Measurements from ENCODE around the gene RIPOR2.

Gene RIPOR2

GRCh38 chr6:24876499-24877465, 59.0 kb downstream of the RIPOR2 start:
- Histone ChIP-seq H3K4me1 (ENCODE audit: control insufficient read depth, insufficient read depth, low read length) (no peaks in the 10 kb centered on the region), H3K36me3 (ENCODE audit: control insufficient read depth in 2 of 2, insufficient read depth in 1 of 2, low read length in 2 of 2) (no peaks in the 10 kb centered on the region), H3K4me3 (ENCODE audit: low read depth, low read length) (no peak overlapping the region), H3K27ac (ENCODE audit: extremely low read depth, low read depth, low read length) (no peak overlapping the region), H3K9me3 (ENCODE audit: control insufficient read depth, insufficient read depth, low read depth, low read length) (no peaks in the 10 kb centered on the region)
- CTCF ChIA-PET, result interaction anchor here (0.7 to 1.4 kb wide), 4 partner anchors 20 to 1166 kb away, joined by 3 to 5 read pairs (median 4); no protein-coding TSS in a partner anchor
- no peak for TF ChIP-seq ZNF555 (tag by site-specific recombination; conservative IDR thresholded peaks at IDR 0.05)
- TF ChIP-seq ZNF596 (tag by site-specific recombination; IDR thresholded peaks at IDR 0.05), result no peak
- TF ChIP-seq ZNF341 (tag by site-specific recombination; IDR thresholded peaks at IDR 0.05; ENCODE audit: low read depth), result no peak
- TF ChIP-seq ZNF585B (tag by site-specific recombination; IDR thresholded peaks at IDR 0.05), result no peak
- no peak for TF ChIP-seq GLIS2 (tag by site-specific recombination; IDR thresholded peaks at IDR 0.05)
- TF ChIP-seq ZNF785 (tag by site-specific recombination; IDR thresholded peaks at IDR 0.05), result no peak
- no peak for TF ChIP-seq KLF10 (tag by site-specific recombination; IDR thresholded peaks at IDR 0.05)
- TF ChIP-seq ZNF19 (tag by site-specific recombination; IDR thresholded peaks at IDR 0.05; ENCODE audit: low read depth), result no peak
- POLR2A ChIA-PET, result no interaction called here

GRCh38 chr6:24875534-24875901, 60.2 kb downstream of the RIPOR2 start:
- no peaks in the 10 kb centered on the region for H3K36me3 ChIP-seq (ENCODE audit: control insufficient read depth in 2 of 2, insufficient read depth in 1 of 2, low read length in 2 of 2)
- ChIA-PET POLR2A (no interaction called here), CTCF (interaction anchor here (0.7 kb wide), 1 partner anchor 116 kb away, joined by 4 read pairs; no protein-coding TSS in a partner anchor)

GRCh38 chr6:24874776-24875533, 60.8 kb downstream of the RIPOR2 start:
- Histone ChIP-seq H3K4me3 (ENCODE audit: low read depth, low read length) (no peak overlapping the region), H3K4me1 (ENCODE audit: control insufficient read depth, insufficient read depth, low read length) (no peaks in the 10 kb centered on the region), H3K9me3 (ENCODE audit: control insufficient read depth, insufficient read depth, low read depth, low read length) (no peaks in the 10 kb centered on the region), H3K36me3 (ENCODE audit: control insufficient read depth in 2 of 2, insufficient read depth in 1 of 2, low read length in 2 of 2) (no peaks in the 10 kb centered on the region), H3K27ac (ENCODE audit: extremely low read depth, low read depth, low read length) (no peak overlapping the region)
- CTCF ChIA-PET, result interaction anchor here (0.6 to 0.7 kb wide), 2 partner anchors 117 to 687 kb away, joined by 4 read pairs; no protein-coding TSS in a partner anchor
- TF ChIP-seq ZNF76 (tag by site-specific recombination; IDR thresholded peaks at IDR 0.05; ENCODE audit: borderline replicate concordance, low read depth), result no peak
- TF ChIP-seq, protein P1, sequence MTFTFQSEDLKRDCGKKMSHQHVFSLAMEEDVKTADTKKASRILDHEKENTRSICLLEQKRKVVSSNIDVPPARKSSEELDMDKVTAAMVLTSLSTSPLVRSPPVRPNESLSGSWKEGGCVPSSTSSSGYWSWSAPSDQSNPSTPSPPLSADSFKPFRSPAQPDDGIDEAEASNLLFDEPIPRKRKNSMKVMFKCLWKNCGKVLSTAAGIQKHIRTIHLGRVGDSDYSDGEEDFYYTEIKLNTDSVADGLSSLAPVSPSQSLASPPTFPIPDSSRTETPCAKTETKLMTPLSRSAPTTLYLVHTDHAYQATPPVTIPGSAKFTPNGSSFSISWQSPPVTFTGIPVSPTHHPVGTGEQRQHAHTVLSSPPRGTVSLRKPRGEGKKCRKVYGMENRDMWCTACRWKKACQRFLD (tag by site-specific recombination; IDR thresholded peaks at IDR 0.05), result no peak
- no peak for TF ChIP-seq FEZF1 (tag by site-specific recombination; IDR thresholded peaks at IDR 0.05)
- no peak for TF ChIP-seq ZNF660 (tag by site-specific recombination; IDR thresholded peaks at IDR 0.05)
- TF ChIP-seq, protein P2, sequence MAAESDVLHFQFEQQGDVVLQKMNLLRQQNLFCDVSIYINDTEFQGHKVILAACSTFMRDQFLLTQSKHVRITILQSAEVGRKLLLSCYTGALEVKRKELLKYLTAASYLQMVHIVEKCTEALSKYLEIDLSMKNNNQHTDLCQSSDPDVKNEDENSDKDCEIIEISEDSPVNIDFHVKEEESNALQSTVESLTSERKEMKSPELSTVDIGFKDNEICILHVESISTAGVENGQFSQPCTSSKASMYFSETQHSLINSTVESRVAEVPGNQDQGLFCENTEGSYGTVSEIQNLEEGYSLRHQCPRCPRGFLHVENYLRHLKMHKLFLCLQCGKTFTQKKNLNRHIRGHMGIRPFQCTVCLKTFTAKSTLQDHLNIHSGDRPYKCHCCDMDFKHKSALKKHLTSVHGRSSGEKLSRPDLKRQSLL (tag by site-specific recombination; IDR thresholded peaks at IDR 0.05), result no peak
- TF ChIP-seq ZNF626 (tag by site-specific recombination; IDR thresholded peaks at IDR 0.05), result no peak
- no peak for TF ChIP-seq ZNF423 (tag by site-specific recombination; IDR thresholded peaks at IDR 0.05)
- POLR2A ChIA-PET, result no interaction called here

More at GRCh38 chr6:24875534-24875901, 60.2 kb downstream of the RIPOR2 start:
- Histone ChIP-seq H3K9me3 (ENCODE audit: control insufficient read depth, insufficient read depth, low read depth, low read length) (no peaks in the 10 kb centered on the region), H3K27ac (ENCODE audit: extremely low read depth, low read depth, low read length) (no peak overlapping the region), H3K4me3 (ENCODE audit: low read depth, low read length) (no peak overlapping the region), H3K4me1 (ENCODE audit: control insufficient read depth, insufficient read depth, low read length) (no peaks in the 10 kb centered on the region)
- TF ChIP-seq ZSCAN30 (tag by site-specific recombination; IDR thresholded peaks at IDR 0.05), result no peak
- TF ChIP-seq ZNF157 (tag by site-specific recombination; IDR thresholded peaks at IDR 0.05), result no peak
- TF ChIP-seq ZNF423 (tag by site-specific recombination; IDR thresholded peaks at IDR 0.05), result no peak
- TF ChIP-seq, protein P3, sequence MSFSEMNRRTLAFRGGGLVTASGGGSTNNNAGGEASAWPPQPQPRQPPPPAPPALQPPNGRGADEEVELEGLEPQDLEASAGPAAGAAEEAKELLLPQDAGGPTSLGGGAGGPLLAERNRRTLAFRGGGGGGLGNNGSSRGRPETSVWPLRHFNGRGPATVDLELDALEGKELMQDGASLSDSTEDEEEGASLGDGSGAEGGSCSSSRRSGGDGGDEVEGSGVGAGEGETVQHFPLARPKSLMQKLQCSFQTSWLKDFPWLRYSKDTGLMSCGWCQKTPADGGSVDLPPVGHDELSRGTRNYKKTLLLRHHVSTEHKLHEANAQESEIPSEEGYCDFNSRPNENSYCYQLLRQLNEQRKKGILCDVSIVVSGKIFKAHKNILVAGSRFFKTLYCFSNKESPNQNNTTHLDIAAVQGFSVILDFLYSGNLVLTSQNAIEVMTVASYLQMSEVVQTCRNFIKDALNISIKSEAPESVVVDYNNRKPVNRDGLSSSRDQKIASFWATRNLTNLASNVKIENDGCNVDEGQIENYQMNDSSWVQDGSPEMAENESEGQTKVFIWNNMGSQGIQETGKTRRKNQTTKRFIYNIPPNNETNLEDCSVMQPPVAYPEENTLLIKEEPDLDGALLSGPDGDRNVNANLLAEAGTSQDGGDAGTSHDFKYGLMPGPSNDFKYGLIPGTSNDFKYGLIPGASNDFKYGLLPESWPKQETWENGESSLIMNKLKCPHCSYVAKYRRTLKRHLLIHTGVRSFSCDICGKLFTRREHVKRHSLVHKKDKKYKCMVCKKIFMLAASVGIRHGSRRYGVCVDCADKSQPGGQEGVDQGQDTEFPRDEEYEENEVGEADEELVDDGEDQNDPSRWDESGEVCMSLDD (tag by site-specific recombination; IDR thresholded peaks at IDR 0.05), result no peak
- no peak for TF ChIP-seq ZNF23 (tag by site-specific recombination; IDR thresholded peaks at IDR 0.05; ENCODE audit: borderline replicate concordance)

All from HEK293 (cell line).